ENCODE measurements around the gene IFNAR1.

DNA sequence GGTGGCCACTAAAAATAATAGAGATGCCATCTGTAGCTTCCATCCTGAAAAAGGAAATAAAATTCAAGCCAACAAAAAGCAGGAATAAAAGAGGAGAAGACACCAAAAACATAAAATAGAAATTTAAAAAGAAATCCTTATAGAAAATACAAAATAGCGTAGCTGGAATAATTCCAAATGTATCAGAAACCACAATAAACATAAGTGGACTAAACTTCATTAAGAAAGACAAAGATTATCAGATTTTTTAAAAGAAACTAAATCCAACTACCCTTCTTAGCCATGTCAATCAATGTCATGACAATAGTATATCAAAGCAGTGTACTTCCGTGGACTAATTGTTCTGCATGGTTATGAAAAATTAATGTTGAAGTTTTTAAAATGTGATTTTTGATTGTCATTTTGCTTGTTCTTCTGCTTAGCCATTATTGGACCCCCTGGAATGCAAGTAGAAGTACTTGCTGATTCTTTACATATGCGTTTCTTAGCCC is 45.4 kb upstream of the IFNAR1 start:
- no peak for TF ChIP-seq POLR2AphosphoS5 (IDR thresholded peaks at IDR 0.05; ENCODE audit: low read depth, low read length)
- no peak for TF ChIP-seq SIN3A (IDR thresholded peaks at IDR 0.05; ENCODE audit: borderline replicate concordance, insufficient read depth, low read length)
- TF ChIP-seq, protein P1, sequence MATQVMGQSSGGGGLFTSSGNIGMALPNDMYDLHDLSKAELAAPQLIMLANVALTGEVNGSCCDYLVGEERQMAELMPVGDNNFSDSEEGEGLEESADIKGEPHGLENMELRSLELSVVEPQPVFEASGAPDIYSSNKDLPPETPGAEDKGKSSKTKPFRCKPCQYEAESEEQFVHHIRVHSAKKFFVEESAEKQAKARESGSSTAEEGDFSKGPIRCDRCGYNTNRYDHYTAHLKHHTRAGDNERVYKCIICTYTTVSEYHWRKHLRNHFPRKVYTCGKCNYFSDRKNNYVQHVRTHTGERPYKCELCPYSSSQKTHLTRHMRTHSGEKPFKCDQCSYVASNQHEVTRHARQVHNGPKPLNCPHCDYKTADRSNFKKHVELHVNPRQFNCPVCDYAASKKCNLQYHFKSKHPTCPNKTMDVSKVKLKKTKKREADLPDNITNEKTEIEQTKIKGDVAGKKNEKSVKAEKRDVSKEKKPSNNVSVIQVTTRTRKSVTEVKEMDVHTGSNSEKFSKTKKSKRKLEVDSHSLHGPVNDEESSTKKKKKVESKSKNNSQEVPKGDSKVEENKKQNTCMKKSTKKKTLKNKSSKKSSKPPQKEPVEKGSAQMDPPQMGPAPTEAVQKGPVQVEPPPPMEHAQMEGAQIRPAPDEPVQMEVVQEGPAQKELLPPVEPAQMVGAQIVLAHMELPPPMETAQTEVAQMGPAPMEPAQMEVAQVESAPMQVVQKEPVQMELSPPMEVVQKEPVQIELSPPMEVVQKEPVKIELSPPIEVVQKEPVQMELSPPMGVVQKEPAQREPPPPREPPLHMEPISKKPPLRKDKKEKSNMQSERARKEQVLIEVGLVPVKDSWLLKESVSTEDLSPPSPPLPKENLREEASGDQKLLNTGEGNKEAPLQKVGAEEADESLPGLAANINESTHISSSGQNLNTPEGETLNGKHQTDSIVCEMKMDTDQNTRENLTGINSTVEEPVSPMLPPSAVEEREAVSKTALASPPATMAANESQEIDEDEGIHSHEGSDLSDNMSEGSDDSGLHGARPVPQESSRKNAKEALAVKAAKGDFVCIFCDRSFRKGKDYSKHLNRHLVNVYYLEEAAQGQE (IDR thresholded peaks at IDR 0.05; ENCODE audit: insufficient read depth in 1 of 2, low read depth in 2 of 2, low read length in 2 of 2) = no peak
